ENCODE measurements around the gene GID4.

DNA sequence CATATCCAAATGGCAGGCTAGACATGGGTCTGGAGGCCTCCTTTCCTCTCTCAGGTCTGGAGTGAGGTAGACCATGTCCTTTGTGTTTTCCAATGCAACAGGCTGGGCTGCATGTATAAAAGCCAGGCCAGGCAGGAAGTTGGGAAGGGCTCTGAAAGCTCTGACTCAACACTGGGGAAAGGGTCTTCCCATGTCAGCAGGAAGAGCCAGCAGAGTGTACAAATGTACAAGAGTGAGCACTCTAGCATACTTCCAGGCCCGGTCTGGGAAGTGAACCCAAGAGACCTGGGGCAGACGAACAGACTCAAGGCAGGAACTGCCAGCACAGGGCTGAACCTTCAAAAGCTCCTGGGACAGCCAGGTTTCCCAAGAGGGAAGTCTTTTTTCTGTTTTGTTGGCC, 7.3 kb upstream of the GID4 start:
- TF ChIP-seq, protein P1, sequence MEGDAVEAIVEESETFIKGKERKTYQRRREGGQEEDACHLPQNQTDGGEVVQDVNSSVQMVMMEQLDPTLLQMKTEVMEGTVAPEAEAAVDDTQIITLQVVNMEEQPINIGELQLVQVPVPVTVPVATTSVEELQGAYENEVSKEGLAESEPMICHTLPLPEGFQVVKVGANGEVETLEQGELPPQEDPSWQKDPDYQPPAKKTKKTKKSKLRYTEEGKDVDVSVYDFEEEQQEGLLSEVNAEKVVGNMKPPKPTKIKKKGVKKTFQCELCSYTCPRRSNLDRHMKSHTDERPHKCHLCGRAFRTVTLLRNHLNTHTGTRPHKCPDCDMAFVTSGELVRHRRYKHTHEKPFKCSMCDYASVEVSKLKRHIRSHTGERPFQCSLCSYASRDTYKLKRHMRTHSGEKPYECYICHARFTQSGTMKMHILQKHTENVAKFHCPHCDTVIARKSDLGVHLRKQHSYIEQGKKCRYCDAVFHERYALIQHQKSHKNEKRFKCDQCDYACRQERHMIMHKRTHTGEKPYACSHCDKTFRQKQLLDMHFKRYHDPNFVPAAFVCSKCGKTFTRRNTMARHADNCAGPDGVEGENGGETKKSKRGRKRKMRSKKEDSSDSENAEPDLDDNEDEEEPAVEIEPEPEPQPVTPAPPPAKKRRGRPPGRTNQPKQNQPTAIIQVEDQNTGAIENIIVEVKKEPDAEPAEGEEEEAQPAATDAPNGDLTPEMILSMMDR (IDR thresholded peaks at IDR 0.05) = no peak
- TF ChIP-seq POLR2A (IDR thresholded peaks at IDR 0.05) = no peak
